ENCODE results near the gene MAP2K3. TPM values are rescaled to one million over a fixed set of nuclear protein-coding genes. Genes with fewer than 3 reads are reported as not detected.
"Not testable (repeated sequence)": the region's sequence is repeated elsewhere in the genome, so short reads cannot be mapped to it uniquely, and the experiment has no call there.

MAP2K3 gene
- total RNA-seq, 1 donor from 2014 or later = 42.2 TPM

- no peak for ATAC-seq
- peak; percentile 61 for DNase-seq (ENCODE audit: low spot score)
Observed at GRCh38 chr17:21302711-21303425, 18.4 kb downstream of the MAP2K3 start.

DNA sequence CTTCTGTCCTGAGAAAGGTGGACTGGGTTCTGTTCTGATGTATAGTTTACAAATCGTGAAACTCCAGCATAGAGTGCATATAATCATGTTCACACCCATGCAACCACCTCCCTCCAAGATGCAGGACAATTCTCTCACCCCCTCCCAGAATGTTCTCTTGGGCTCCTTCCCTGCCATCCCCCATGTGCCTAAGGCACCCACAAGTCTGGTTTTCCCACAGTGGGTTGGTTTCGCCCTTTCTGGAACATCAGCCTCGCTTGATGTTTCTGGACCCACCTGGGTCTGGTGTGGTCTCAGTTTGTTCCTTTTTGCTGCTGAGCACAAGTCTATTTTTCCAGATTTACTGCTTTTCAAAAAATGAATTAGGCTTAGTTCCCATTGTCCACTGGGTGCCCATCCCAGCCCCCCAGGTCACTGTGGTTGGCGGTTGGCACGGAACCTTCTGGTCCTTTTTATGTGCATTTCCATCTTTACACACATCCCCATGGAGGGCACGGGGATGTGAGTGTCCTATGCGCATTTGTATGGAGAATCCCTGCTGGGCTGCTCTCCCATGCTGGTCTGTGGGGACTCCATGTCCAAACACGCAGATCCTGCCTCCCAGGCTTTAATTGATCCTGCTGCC lies 19.0 kb downstream of the MAP2K3 start:
- DNase-seq (ENCODE audit: low spot score) (peak; percentile 54), ATAC-seq (no peak)
- intact Hi-C loops (cut with DNase I) = no loop called here

More at GRCh38 chr17:21302711-21303425, 18.4 kb downstream of the MAP2K3 start:
- intact Hi-C loops (cut with DNase I) = no loop called here

DNA sequence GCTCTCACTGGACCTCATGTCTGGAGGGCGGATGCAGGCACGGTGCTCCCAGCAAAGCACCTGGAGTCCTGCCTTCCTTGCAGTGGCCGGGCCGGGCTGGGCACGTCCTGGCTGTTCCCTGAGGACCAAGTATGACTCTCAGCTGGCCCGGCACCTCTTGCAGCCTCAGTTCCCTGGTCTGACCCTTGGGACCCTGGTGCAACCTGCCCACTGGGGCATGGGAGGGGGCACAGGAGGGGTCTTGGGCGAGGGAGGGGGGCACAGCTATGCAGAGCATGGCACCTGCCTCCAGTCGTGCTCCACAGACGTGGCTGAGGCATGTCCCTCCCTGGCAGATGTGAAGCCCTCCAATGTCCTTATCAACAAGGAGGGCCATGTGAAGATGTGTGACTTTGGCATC lies 19.6 kb downstream of the MAP2K3 start:
- no peak for ATAC-seq
- intact Hi-C loops (cut with DNase I) = no loop called here
- peak; percentile 58 for DNase-seq (ENCODE audit: low spot score)

DNA sequence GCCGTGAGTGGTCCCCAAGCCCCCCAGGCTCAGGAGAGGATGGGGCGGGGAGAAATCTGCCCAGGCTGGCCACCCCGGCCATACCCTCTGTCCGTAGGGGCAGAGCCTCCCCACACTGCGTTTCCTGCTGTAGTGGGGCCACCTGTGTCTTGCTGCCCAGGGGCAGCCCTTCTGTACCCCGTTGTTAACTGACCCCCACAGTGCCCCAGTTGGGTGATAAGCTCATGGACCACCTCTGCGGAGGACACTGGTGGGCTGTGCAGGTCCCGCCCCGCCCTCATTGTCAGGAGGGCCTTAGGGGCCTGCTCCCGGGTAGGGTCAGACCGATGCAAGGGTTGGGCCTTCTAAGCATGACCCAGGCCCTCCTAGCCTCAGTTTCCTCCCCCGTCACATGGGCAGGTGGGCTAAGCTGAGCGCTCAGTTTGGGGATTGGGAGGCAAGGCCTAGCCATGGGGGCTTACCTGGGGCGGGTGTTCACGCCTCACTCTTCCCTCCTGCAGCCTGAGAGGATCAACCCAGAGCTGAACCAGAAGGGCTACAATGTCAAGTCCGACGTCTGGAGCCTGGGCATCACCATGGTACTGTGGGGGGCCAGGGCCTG lies 20.1 kb downstream of the MAP2K3 start:
- peak; percentile 47 for DNase-seq (ENCODE audit: low spot score)
- ATAC-seq; intact Hi-C loops (cut with DNase I): not testable (repeated sequence)

DNA sequence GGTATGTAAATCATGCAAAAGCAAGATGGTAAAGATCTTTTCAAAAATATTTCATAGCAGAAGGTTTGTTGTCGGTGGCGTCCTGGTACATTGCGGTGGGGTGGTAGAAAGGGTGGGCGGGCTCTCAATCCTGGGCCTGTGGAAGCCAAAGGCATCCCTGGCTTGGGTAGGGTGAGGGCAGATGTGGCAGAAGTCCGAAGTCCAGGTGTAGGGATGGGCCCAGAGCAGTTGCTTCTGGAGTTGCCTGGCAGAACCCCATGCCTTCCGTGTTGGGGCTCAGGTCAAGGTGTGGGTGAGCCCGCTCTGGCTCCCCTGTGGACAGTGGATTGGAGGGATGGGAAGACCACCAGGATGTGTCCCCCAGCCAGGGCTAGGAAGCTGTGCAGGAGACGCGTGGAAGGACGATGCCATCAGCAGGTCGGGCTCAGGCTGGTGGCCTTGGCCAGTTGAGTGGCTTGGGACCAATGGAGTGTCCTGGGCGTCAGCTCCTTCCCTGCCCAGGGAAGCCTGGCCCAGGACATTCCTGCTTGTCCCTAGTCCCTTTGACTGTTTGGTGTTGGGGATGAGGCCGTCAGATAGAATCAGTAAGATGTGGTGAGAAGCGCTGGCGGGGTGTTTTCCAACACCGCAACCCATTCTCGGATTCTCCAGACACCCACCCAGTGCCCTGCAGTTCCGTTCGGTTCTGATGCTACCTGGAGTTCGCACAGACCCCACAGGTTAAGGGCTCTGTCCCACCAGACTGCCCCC lies 21.1 kb downstream of the MAP2K3 start:
- peak; percentile 54 for DNase-seq (ENCODE audit: low spot score)
- intact Hi-C loops (cut with DNase I); ATAC-seq: not testable (repeated sequence)

GRCh38 chr17:21306611-21307272 lies 22.2 kb downstream of the MAP2K3 start:
- peak; percentile 37 for DNase-seq (ENCODE audit: low spot score)
- ATAC-seq; intact Hi-C loops (cut with DNase I): not testable (repeated sequence)

- peak; percentile 8 for DNase-seq (ENCODE audit: low spot score)
- ATAC-seq; intact Hi-C loops (cut with DNase I): not testable (repeated sequence)
Observed at GRCh38 chr17:21307273-21307625, 22.7 kb downstream of the MAP2K3 start.

- DNase-seq (ENCODE audit: low spot score) = peak; percentile 37
- intact Hi-C loops (cut with DNase I); ATAC-seq: not testable (repeated sequence)
Observed at GRCh38 chr17:21308931-21309381, 24.4 kb downstream of the MAP2K3 start.

DNA sequence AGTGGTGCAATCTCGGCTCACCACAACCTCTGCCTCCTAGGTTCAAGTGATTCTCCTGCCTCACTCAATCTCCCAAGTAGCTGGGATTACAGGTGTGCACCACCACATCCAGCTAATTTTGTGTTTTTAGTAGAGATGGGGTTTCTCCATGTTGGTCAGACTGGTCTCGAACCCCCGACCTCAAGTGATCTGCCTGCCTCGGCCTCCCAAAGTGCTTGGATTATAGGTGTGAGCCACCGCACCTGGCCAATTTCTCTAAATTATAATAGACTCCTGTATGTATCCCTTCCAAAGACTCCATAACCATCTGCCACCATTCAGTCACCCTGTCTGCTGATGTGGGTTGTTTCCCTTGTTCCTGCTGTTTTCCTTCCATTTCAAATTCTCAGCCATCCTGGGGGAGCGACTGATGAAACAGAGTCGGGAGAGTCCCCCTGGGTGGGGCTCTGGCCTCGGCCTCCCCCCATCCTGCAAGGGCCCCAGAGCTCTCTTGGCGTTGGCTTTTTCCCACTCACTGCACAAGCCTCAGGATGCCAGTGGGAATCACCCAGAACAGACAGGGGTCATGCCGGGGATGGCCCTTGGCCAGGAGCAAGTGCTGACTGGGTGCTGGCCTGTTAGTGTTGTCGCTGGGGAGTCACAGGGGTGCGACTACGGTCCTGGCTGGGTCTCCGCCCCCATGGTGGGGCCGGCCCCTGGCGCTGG lies 25.7 kb downstream of the MAP2K3 start:
- peak; percentile 13 for ATAC-seq
- intact Hi-C loops (cut with DNase I) = not testable (repeated sequence)
- peak; percentile 57 for DNase-seq (ENCODE audit: low spot score)

DNA sequence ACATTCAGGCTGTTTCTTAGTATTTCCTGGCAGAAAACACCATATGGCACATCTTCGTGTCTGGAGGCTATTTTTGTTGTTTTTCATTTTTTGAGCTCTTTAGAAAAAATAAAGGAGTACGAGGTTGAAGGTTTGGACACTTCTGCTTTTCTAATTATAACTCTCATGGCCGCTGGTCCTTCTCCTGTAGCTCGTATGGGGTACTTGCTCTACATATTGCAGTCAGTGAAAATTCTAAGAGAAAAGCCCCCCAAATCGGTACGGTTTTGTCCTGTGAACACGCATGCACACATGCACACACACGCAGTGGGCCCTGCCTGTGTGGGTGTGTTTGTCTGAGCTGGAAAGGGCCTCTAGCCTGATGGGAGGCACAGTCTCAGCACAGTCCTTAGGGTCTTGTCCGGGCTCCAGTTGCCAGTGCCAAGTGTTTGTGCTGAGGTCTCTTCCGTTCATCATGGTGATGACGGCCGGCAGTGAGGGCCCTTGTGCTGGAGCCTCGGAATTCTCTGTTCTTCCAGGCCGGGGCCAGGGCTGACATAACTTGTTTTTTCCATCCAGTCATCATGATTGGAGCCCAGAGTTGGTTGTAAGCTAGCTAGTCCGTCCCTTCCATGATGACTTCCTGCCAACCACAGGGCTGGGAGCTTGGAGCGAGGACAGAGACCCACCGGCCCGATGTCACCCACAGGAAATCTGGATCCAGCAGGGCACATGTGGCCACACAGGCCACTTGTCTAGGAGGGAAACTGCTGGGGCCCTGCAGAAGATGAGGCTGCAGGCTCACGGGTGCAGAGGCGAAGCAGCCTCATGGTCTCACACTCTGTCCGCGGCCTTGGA lies 26.5 kb downstream of the MAP2K3 start:
- ATAC-seq (peak; percentile 78), DNase-seq (ENCODE audit: low spot score) (peak; percentile 61)
- intact Hi-C loops (cut with DNase I) = not testable (repeated sequence)

DNA sequence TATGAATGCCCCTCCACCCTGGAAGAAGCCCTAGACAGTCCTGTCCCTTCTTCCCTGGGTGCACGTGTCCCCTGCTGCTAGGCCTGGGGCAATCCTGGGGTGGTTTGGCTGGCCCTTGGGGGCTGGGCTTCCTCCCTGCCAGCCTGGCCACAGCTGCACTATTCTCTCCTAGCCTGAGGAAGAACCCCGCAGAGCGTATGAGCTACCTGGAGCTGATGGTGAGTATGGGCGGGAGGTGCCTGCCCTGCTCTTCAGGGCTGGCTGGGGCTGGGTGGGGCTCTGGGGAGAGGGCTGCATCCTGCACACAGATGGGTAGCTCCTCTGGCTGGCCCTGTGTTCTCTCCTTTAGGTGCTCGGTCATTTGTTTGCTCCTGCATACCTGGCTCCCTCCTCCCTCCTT lies 28.8 kb downstream of the MAP2K3 start:
- intact Hi-C loops (cut with DNase I) = no loop called here
- DNase-seq (ENCODE audit: low spot score) = peak; percentile 48
- ATAC-seq = no peak

- intact Hi-C loops (cut with DNase I); DNase-seq (ENCODE audit: low spot score); ATAC-seq: not testable (repeated sequence)
Observed at GRCh38 chr17:21313761-21314160, 29.2 kb downstream of the MAP2K3 start.

- intact Hi-C loops (cut with DNase I); ATAC-seq: not testable (repeated sequence)
- DNase-seq (ENCODE audit: low spot score) = peak; percentile 45
Observed at GRCh38 chr17:21314261-21314664, 29.8 kb downstream of the MAP2K3 start.

GRCh38 chr17:21314701-21315111 lies 30.2 kb downstream of the MAP2K3 start:
- intact Hi-C loops (cut with DNase I); ATAC-seq: not testable (repeated sequence)
- DNase-seq (ENCODE audit: low spot score) = peak; percentile 40

DNA sequence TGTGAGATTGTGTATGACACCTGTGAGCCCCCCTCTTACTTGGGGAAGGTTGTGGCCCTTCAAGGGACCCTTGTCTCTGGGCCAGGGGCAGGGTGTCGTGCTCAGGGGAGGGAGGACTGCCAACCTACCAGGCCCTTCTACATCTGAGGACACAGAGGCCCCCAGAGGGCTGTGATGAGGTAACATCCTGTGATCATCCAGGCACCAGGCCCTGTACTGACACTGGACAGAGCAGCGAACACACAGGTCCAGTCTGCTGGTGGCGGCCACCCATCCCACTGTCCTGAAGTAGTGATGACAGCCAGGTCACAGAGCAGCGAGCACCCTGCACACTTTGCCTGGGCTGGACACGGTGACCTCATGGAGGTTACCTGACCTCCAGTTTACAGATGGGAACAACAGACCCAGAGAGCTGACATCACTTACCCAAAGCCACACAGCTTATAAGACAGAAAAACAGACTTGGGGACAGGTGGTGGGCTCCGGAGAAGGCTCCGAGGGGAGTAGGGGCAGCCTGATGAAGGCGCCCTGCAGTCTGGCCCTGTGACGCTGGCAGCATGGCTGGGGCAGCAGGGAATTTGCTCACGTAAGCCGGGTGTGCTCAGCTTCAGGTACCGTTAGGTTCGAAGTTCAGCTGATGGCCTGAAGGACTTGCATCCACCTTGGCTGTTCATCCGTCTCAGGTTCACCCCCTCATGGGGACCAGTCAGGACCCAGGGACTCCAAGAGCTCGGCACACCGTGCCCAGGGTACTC lies 30.9 kb downstream of the MAP2K3 start:
- intact Hi-C loops (cut with DNase I); ATAC-seq: not testable (repeated sequence)
- peak; percentile 46 for DNase-seq (ENCODE audit: low spot score)

GRCh38 chr17:21316212-21316886 lies 31.8 kb downstream of the MAP2K3 start:
- peak; percentile 42 for DNase-seq (ENCODE audit: low spot score)
- ATAC-seq = peak; percentile 82
- intact Hi-C loops (cut with DNase I) = not testable (repeated sequence)

Measured in sciatic nerve (tissue), 2 donors.